Measurements from ENCODE around the gene GPS2. TPM values are rescaled to one million over a fixed set of nuclear protein-coding genes. Genes with fewer than 3 reads are reported as not detected.
"Not testable (repeated sequence)": the region's sequence is repeated elsewhere in the genome, so short reads cannot be mapped to it uniquely, and the experiment has no call there.

GPS2 gene
- total RNA-seq, 1 experiment from 2014 or later, result 52.8 TPM

GRCh38 chr17:7348478-7349242, 33.5 kb upstream of the GPS2 start:
- no peak for DNase-seq
- Histone ChIP-seq H3K36me3 (replicated peaks; ENCODE audit: control insufficient read depth, insufficient read depth, low read length) (no peaks in the 10 kb centered on the region; the same call in 1 of the 2 replicates), H3K27me3 (ENCODE audit: control insufficient read depth, insufficient read depth, low read length) (peaks cover 5% of the 10 kb centered on the region; the same call in 1 of the 2 replicates), H3K4me3 (ENCODE audit: insufficient read depth, low read depth, low read length) (no peak overlapping the region)

DNA sequence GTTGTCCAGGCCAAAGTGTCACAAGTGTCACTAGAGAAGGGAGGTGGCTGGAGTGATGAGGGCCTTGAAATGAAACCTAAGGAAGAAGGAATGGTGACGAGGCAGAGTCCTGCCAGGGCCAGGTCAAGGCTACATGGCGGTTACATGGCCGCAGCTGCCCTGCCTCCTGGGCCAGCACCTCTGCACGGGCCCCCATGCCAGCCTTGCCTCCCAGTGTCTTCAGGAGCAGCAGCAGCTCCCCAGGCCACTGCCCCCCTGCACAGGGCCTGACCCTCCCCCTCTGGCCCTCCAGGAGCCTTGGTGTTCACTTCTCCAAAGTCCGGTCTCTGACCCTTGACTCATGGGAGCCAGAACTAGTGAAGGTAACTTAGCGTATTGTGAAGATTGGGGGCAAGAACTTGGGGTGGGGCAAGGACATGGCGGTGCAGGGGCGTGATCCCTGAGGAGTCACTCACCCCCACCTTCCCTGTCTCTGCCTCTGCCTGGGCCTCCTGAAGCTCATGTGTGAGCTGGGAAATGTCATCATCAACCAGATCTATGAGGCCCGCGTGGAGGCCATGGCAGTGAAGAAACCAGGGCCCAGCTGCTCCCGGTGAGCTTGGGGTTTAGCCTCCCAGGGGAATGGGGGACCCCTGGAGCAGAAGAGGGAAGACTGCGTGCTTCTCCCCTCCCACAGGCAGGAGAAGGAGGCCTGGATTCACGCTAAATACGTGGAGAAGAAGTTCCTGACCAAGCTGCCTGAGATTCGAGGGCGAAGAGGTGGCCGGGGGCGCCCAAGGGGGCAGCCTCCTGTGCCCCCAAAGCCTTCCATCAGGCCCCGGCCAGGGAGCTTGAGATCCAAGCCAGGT, 32.7 kb upstream of the GPS2 start:
- no peaks in the 10 kb centered on the region; the same call in 1 of the 2 replicates for H3K36me3 ChIP-seq (replicated peaks; ENCODE audit: control insufficient read depth, insufficient read depth, low read length)
- DNase-seq, result no peak
- H3K4me3 ChIP-seq (ENCODE audit: insufficient read depth, low read depth, low read length), result no peak overlapping the region
- H3K27me3 ChIP-seq (ENCODE audit: control insufficient read depth, insufficient read depth, low read length), result peaks cover 5% of the 10 kb centered on the region; the same call in 1 of the 2 replicates

DNA sequence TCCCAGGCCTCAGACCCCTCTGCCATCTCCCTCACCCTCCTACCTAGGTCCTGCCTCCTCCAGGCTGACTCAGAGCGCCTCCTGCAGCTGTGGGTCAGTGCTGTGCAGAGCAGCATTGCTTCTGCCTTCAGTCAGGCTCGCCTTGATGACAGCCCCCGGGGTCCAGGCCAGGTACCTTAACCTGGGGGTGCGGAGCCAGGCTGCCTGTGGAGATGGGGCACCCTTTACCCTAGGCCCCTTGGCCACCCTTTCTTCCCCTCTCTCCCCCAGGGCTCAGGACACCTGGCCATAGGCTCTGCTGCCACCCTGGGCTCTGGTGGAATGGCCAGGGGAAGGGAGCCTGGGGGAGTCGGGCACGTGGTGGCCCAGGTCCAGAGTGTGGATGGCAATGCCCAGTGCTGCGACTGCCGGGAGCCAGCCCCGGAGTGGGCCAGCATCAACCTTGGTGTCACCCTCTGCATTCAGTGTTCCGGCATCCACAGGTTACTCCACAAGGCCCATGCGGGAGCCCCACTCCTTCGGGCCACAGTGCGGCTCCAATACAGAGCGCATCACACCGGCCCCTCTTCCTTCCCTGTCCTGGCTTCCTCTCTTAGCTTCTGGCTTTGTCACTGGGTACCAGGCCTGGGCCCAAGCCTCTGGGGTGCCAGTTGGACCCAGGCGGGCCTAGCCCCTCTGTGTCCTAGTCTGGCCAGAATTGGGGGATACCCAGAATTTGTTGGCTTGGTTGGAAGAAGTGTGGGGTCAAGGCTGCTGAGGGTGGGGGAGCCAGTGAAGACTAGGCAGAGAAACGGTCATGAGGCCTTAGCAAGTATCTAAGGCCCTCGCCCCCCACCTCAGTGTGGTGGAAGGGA, 31.8 kb upstream of the GPS2 start:
- Histone ChIP-seq H3K36me3 (replicated peaks; ENCODE audit: control insufficient read depth, insufficient read depth, low read length) (no peaks in the 10 kb centered on the region; the same call in 1 of the 2 replicates), H3K27me3 (ENCODE audit: control insufficient read depth, insufficient read depth, low read length) (peaks cover 5% of the 10 kb centered on the region; the same call in 1 of the 2 replicates), H3K4me3 (ENCODE audit: insufficient read depth, low read depth, low read length) (no peak overlapping the region)
- DNase-seq, result peak; percentile 57

DNA sequence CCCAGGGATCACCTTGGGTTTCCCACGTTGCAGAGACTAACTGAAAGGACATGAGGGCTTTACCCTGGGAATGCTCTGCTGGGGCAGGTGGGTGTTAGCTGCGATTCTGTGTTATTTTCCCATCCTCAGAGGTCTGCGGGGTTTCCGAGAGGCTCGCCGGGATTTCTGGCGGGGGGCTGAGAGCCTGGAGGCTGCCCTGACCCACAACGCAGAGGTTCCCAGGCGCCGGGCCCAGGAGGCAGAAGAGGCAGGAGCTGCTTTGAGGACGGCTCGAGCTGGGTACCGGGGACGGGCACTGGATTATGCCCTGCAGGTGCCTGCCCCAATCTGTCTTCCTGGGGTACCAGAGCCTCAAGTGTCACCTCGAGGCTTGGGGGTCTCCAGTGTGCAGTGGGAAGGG, 28.1 kb upstream of the GPS2 start:
- no peaks in the 10 kb centered on the region; the same call in 1 of the 2 replicates for H3K36me3 ChIP-seq (replicated peaks; ENCODE audit: control insufficient read depth, insufficient read depth, low read length)
- no peaks in the 10 kb centered on the region for H3K27me3 ChIP-seq (ENCODE audit: control insufficient read depth, insufficient read depth, low read length)
- H3K4me3 ChIP-seq (ENCODE audit: insufficient read depth, low read depth, low read length), result no peak overlapping the region
- DNase-seq, result no peak

DNA sequence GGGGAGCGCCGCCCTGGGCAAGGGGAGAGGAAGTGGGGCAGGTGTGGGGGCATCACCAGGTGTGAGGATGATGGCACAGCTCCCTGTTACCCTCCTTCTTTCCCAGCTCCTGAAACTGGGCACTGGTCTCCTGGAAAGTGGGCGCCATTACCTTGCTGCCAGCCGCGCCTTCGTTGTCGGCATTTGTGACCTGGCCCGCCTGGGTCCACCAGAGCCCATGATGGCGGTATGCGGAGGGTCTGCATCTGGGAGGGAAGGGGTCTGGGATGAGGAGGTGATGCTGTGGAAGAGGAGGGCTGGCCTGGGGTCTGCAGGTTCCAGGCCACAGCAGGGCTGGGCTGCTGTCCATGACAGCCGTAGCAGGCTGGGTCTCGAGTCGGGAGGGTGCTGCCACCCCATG, 26.7 kb upstream of the GPS2 start:
- H3K4me3 ChIP-seq (ENCODE audit: insufficient read depth, low read depth, low read length), result no peak overlapping the region
- H3K36me3 ChIP-seq (replicated peaks; ENCODE audit: control insufficient read depth, insufficient read depth, low read length), result no peaks in the 10 kb centered on the region; the same call in 1 of the 2 replicates
- H3K27me3 ChIP-seq (ENCODE audit: control insufficient read depth, insufficient read depth, low read length), result no peaks in the 10 kb centered on the region
- DNase-seq, result no peak

GRCh38 chr17:7340179-7340578, 25.0 kb upstream of the GPS2 start:
- no peak for DNase-seq
- Histone ChIP-seq H3K4me3 (ENCODE audit: insufficient read depth, low read depth, low read length) (no peak overlapping the region), H3K36me3 (replicated peaks; ENCODE audit: control insufficient read depth, insufficient read depth, low read length) (no peaks in the 10 kb centered on the region)

DNA sequence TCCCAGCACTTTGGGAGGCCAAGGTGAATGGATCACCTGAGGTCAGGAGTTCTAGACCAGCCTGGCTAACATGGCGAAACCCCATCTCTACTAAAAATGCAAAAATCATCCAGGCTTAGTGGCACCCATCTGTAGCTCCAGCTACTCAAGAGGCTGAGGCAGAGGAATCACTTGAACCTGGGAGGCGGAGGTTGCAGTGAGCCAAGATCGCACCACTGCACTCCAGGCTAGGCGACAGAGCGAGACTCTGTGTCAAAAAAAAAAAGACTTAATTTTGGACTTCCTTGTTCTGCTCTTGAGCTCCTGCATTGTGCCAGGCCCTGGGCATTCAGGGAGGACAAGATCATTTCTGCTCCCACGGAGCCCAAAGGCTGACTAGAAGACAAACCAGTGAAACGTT, 22.4 kb upstream of the GPS2 start:
- H3K4me3 ChIP-seq (ENCODE audit: insufficient read depth, low read depth, low read length); H3K36me3 ChIP-seq (replicated peaks; ENCODE audit: control insufficient read depth, insufficient read depth, low read length); DNase-seq; H3K27me3 ChIP-seq (ENCODE audit: control insufficient read depth, insufficient read depth, low read length): not testable (repeated sequence)

More at GRCh38 chr17:7340179-7340578, 25.0 kb upstream of the GPS2 start:
- H3K27me3 ChIP-seq (ENCODE audit: control insufficient read depth, insufficient read depth, low read length), result no peaks in the 10 kb centered on the region

GRCh38 chr17:7336240-7337175, 21.3 kb upstream of the GPS2 start, which contains the start of gene ACAP1:
TSS of gene ACAP1 (plus strand) at chr17:7336529. CDS start at chr17:7336735, 206 bp downstream.
- H3K27me3 ChIP-seq (ENCODE audit: control insufficient read depth, insufficient read depth, low read length), result no peaks in the 10 kb centered on the region
- peak within 1 kb of the TSS; percentile 20 for H3K4me3 ChIP-seq (ENCODE audit: insufficient read depth, low read depth, low read length)
- H3K36me3 ChIP-seq (replicated peaks; ENCODE audit: control insufficient read depth, insufficient read depth, low read length), result no peaks in the 10 kb centered on the region
- peak; percentile 85 for DNase-seq

GRCh38 chr17:7335765-7336164, 20.6 kb upstream of the GPS2 start:
- H3K4me3 ChIP-seq (ENCODE audit: insufficient read depth, low read depth, low read length); DNase-seq; H3K36me3 ChIP-seq (replicated peaks; ENCODE audit: control insufficient read depth, insufficient read depth, low read length); H3K27me3 ChIP-seq (ENCODE audit: control insufficient read depth, insufficient read depth, low read length): not testable (repeated sequence)

DNA sequence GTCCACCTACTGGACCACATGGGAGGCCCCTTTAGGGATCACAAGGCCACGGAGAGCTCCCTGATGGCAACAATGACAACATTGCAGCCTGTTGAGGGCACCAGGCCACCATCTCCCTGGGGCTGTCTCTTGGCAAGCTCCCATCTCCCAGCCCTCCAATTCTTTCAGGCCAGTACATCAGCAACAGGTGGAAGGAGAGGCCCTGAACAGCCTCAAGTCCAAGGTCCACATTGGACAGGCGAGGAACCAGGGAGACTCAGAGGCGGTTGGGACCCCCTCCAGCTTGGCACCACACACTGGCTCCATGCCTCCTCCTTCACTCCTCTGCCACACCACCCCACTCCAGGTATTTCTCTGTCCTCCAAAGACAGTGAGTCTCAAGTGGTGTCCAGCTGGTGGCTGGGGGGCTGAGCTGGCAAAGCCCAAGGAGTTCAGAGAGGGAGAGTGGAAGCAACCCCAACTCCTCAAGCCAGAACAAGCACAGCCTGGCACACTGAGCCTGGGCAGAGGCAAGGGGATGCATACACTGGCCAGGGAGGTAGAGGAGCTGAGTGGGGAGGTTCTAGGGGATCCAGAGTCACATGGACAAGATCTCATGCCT, 19.9 kb upstream of the GPS2 start:
- no peak overlapping the region for H3K4me3 ChIP-seq (ENCODE audit: insufficient read depth, low read depth, low read length)
- H3K36me3 ChIP-seq (replicated peaks; ENCODE audit: control insufficient read depth, insufficient read depth, low read length), result no peaks in the 10 kb centered on the region
- no peaks in the 10 kb centered on the region for H3K27me3 ChIP-seq (ENCODE audit: control insufficient read depth, insufficient read depth, low read length)
- DNase-seq, result no peak

DNA sequence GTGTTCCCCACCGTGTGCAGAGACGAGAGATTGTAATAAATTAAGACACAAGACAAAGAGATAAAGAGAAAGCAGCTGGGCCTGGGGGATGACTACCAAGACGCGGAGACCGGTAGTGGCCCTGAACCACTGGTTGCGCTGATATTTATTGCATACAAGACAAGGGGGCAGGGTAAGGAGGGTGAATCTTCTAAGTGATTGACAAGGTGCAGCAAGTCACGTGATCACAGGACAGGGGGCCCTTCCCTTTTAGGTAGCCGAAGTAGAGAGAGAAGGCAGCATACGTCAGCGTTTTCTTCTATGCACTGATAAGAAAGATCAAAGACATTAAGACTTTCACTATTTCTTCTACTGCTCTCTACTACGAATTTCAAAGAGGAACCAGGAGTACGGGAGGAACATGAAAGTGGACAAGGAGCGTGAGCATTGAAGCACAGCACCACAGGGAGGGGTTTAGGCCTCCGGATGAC, 17.5 kb upstream of the GPS2 start:
- DNase-seq; H3K4me3 ChIP-seq (ENCODE audit: insufficient read depth, low read depth, low read length); H3K27me3 ChIP-seq (ENCODE audit: control insufficient read depth, insufficient read depth, low read length); H3K36me3 ChIP-seq (replicated peaks; ENCODE audit: control insufficient read depth, insufficient read depth, low read length): not testable (repeated sequence)

DNA sequence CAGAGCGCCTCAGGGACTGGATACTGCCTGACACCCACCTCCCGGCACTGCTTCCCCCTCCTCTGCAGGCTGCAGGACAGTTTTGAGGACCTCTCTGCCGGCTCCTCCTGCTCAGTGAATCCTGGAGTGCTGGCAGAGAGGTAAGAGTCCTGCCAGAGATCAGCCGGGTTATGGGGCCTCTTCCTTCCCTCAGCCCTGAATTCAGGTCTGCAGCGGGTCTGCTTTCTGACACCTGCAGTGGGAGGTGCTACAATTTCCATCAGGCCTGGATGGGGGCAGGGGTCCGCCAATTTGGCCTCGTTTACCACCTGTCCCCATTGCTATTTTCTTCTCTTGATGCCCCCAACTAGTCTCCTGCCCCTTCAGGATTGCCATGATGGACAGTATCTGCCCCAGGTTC, 17.0 kb upstream of the GPS2 start:
- Histone ChIP-seq H3K36me3 (replicated peaks; ENCODE audit: control insufficient read depth, insufficient read depth, low read length) (no peaks in the 10 kb centered on the region; the same call in 1 of the 2 replicates), H3K27me3 (ENCODE audit: control insufficient read depth, insufficient read depth, low read length) (no peaks in the 10 kb centered on the region), H3K4me3 (ENCODE audit: insufficient read depth, low read depth, low read length) (no peak overlapping the region)
- DNase-seq, result no peak

DNA sequence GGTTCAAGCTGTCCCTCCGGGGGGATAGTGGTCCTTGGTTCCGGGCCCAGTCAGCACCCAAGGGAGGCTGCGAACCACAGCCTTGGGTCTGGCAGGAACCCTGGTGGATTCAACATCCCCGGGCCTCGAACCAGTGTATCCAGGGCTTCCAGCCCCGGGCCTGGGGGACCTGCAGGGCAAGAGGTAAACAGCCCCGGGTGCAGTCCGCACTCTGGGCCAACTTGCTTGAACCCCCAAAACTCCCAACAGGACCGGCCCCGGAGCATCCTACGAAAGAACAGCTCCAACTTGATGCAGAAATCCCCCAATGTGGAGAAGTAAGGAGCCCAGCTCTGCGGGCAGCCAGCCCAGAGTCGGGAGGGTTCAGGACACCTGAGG, 15.5 kb upstream of the GPS2 start:
- peaks cover 10% of the 10 kb centered on the region for H3K36me3 ChIP-seq (replicated peaks; ENCODE audit: control insufficient read depth, insufficient read depth, low read length)
- peak overlapping the region; percentile 68 for H3K4me3 ChIP-seq (ENCODE audit: insufficient read depth, low read depth, low read length)
- no peak for DNase-seq
- no peaks in the 10 kb centered on the region for H3K27me3 ChIP-seq (ENCODE audit: control insufficient read depth, insufficient read depth, low read length)

Measured in H7 (cell line).